Stimulated activated naive CD8-positive, alpha-beta T cell treated with anti-CD3 and anti-CD28 coated beads, Interleukin-15, Interleukin-2, amounts not matched to agents 100 ng/mL and 50 ng/mL, for 24 hours (primary cell): Measurements from ENCODE around the gene PDHX.

ENCODE experiments used
- H3K27ac Mint-ChIP-seq: one replicate; pipeline ENCODE4 v1.8.0; 2021; ENCODE audit warnings: mild to moderate bottlenecking, mixed read lengths
- H3K27me3 Mint-ChIP-seq: one replicate; pipeline ENCODE4 v1.8.0; 2021; ENCODE audit warnings: mixed read lengths
- H3K36me3 Mint-ChIP-seq: one replicate; pipeline ENCODE4 v1.8.0; 2021; ENCODE audit warnings: low read depth, mixed read lengths
- H3K4me1 Mint-ChIP-seq: one replicate; pipeline ENCODE4 v1.8.0; 2021; ENCODE audit warnings: low read depth, mixed read lengths
- H3K4me3 Mint-ChIP-seq: one replicate; pipeline ENCODE4 v1.8.0; 2021; ENCODE audit warnings: mild to moderate bottlenecking, mixed read lengths
- H3K9me3 Mint-ChIP-seq: one replicate; pipeline ENCODE4 v1.8.0; 2021; ENCODE audit warnings: mixed read lengths

PDHX gene

DNA sequence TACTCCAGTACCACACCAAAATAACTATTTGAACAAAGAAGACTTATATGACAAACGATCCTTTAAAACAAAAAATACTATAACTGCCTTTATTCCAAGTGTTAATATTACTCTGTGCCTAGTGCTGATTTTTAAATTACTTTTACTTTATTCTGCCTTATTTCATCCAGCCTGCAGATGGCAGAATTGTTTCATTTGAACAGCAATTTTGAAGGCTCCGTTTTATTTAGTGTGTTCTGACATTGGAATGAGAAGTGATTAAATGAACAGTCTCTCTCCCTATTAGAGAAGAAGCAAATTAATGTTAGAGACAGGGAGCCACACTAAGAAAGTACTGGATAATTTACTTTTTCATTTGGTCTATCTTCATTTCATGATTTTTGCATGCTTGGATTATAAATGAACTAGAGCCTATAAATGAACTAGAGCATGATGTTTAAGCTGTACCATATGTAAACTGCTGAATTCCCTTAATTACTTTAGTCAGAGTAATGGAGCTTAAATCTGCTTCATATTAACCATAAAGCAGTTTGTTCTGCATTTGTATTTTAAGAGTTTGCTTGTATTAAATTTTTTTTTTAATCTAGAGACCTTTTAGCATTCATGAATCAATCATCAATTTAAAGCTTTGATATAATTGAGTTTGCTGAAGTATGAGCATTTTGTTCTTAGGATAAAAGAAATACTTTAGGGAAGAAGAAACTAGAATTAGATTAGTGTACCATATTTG lies 9.8 kb downstream of the PDHX start:
- Mint-ChIP-seq H3K27ac (no peak overlapping the region), H3K27me3 (no peaks in the 10 kb centered on the region), H3K4me3 (no peak overlapping the region), H3K4me1 (peaks cover 12% of the 10 kb centered on the region), H3K9me3 (no peaks in the 10 kb centered on the region), H3K36me3 (no peaks in the 10 kb centered on the region)

DNA sequence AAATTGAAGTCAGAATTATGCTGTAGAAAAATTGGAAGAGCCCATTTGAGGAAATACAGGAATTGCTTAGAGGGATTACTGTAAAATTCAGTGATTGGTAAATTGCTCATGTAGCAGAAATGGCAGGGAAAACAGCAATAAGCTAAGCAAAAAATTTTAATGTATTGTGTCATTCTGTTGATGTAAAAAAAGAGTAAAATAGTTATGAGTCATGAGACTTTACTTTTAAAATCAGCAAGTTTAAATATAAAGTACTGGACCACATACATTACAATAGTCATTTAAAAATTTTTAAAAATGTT lies 10.4 kb downstream of the PDHX start:
- H3K9me3 Mint-ChIP-seq = no peaks in the 10 kb centered on the region
- peaks cover 12% of the 10 kb centered on the region for H3K4me1 Mint-ChIP-seq
- H3K4me3 Mint-ChIP-seq = no peak overlapping the region
- no peaks in the 10 kb centered on the region for H3K27me3 Mint-ChIP-seq
- no peaks in the 10 kb centered on the region for H3K36me3 Mint-ChIP-seq
- H3K27ac Mint-ChIP-seq = no peak overlapping the region

DNA sequence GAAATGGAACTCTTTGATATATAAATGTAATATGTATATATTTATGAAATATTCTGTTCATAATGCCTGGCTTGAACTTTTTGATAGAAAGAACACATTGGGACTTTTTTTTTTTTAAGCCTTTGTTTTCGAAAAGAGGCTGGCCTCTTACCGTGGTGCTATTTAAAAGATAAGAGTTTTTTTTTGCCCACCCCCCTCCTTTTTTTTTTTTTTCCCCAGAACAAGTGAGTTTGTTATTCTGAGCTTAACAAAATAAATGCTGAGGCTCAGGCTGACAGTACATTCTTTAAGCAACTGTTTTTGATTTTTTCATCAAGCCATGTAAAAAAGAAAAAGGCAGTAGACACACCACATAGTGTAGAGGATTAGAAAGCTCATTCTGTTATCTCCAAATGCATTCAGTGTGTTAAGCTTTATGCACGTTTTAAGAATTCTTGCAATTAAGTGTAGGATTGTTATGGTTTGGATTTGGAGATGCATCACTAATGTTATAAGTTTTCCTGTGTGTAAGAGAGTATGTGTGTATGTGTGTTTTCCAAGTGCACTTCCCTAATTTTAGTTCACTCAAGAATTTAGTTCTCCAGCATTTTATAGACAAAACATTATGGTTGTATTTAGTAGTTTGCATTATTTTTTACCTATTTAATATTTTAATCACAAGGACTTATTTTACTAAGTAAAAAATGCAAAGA lies 12.0 kb downstream of the PDHX start:
- Mint-ChIP-seq H3K27me3 (no peaks in the 10 kb centered on the region), H3K4me1 (peaks cover 12% of the 10 kb centered on the region), H3K9me3 (no peaks in the 10 kb centered on the region), H3K27ac (no peak overlapping the region), H3K4me3 (no peak overlapping the region), H3K36me3 (peaks cover 6% of the 10 kb centered on the region)

DNA sequence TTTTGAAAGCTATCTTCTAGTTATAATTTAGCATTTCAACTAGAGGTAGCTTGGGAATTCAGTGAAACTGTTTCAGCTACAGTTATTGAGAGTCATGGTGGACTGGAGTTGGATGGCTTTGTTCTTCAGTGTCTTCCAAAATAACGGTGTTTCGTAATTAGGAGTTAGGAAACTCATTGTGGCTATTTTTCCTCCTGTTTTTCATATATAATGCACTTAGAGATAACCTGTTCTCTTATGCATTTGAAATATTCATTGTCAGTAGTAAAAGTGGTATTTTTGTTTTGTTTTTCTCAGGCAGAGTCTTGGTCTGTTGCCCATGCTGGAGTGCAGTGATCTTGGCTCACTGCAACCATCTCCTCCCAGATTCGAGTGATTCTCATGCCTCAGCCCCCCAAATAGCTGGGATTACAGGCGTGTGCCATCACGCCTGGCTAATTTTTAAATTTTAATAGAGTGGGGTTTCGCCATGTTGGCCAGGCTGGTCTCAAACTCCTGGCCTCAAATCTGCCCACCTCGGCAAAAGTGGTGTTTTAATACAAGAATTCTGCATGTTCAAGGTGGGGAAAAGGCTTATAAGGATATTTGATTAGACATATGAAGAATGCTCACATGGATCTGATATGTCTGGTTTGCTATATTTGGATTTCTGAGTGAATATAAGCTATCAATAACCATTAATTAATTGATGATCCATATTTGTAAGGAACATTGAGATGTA lies 12.7 kb downstream of the PDHX start:
- Mint-ChIP-seq H3K4me1 (peaks cover 12% of the 10 kb centered on the region), H3K9me3 (no peaks in the 10 kb centered on the region), H3K36me3 (peaks cover 9% of the 10 kb centered on the region), H3K27ac (no peak overlapping the region), H3K27me3 (no peaks in the 10 kb centered on the region), H3K4me3 (no peak overlapping the region)

DNA sequence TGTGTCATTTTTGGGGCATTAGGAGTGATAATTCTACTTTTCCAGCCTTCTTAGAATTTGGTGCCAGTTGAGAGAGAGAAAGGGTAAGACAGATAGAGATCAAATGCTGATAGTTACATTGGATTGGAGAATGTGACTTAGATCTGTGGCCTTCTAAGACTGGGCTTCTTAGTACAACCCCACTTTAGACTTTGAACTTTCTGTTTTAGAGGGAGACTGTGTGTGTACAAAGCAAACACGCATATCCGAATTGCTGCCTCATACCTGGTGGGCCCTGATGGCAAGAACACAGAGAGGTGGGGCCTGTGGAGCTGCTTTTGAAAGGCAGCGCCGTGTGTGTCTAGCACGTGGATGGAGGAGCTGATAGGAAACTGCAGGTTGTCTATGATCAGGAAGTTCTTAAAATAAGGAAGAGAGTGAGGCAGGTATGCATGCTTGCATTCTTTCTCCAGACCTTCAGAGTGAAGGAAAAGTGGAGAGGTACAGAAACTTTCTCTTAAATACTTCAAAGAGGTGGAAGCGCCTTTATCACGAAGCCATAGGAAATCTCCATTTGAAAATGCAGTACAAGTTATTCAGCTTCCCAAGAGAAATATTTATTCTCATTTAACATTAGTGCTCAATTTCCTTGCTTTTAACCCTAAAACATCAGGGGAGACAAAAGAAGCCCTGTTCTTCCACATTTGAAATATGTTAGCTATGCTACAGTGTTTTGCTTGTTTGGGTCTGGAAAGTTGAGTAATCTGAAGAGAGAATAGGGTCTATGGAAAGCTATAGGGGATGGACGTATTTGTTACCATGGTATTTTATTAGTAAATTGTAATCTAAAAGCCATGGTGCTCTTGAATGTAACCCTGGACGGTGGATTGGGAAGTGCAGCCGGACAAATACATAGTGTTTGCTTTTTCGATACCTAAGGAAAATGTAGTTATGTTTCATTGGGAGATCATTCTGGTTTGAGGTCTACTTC lies 13.7 kb downstream of the PDHX start:
- peaks cover 12% of the 10 kb centered on the region for H3K4me1 Mint-ChIP-seq
- no peaks in the 10 kb centered on the region for H3K9me3 Mint-ChIP-seq
- H3K27me3 Mint-ChIP-seq = no peaks in the 10 kb centered on the region
- H3K4me3 Mint-ChIP-seq = no peak overlapping the region
- H3K27ac Mint-ChIP-seq = no peak overlapping the region
- H3K36me3 Mint-ChIP-seq = peaks cover 11% of the 10 kb centered on the region

DNA sequence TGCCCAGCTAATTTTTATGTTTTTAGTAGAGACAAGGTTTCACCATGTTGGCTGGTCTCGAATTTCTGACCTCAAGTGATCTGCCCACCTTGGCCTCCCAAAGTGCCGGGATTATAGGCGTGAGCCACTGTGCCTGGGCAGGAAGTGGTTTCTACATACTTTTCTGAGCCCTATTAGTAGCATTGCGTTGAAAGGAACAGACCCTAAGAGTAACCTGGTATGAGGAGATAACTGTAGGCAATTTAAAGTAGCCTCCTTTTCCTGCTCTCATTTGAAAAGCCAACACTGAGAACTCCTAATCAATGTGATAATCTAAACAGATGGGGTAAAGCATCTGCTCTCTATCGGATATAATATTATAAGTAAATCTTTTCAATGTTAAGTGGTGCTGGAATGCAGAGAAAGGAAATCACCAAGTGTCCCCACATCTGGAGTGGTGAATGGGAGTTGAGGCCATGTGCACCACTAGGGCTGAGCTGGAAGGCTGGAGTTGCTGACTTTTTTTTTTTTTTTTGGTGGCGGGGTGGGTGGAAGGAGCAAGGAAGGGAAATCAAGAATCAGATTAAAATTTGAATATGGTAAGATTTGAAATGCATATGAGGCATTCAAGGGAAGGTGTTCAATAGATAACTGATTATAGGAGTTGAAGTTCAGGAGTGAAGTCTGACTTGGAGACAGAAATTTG lies 20.7 kb downstream of the PDHX start:
- no peaks in the 10 kb centered on the region for H3K9me3 Mint-ChIP-seq
- peaks cover 24% of the 10 kb centered on the region for H3K36me3 Mint-ChIP-seq
- H3K27me3 Mint-ChIP-seq = no peaks in the 10 kb centered on the region
- peak overlapping the region; percentile 17 for H3K27ac Mint-ChIP-seq
- H3K4me1 Mint-ChIP-seq = peaks cover 23% of the 10 kb centered on the region
- H3K4me3 Mint-ChIP-seq = no peak overlapping the region

DNA sequence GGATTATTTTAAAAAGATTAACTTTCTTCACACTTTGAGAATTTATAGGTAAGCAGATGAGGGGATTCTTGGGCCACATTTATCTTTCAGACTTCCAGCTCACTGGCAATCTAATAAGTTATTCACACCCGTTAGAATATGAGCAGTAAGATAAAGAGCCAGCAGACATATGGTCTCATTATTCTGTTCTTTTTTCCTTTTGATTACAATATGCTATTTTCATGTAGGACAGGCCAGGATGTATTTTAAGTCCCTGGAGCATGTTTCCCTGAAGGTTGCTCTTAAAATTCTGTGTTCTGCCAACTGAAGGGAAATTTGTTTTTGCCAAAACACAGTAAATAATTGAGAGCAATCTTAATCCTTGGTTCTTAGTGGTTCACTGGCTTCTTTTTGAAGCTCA lies 22.2 kb downstream of the PDHX start:
- H3K9me3 Mint-ChIP-seq = no peaks in the 10 kb centered on the region
- H3K4me1 Mint-ChIP-seq = peaks cover 26% of the 10 kb centered on the region
- no peak overlapping the region for H3K4me3 Mint-ChIP-seq
- peaks cover 20% of the 10 kb centered on the region for H3K36me3 Mint-ChIP-seq
- H3K27me3 Mint-ChIP-seq = no peaks in the 10 kb centered on the region
- H3K27ac Mint-ChIP-seq = no peak overlapping the region

DNA sequence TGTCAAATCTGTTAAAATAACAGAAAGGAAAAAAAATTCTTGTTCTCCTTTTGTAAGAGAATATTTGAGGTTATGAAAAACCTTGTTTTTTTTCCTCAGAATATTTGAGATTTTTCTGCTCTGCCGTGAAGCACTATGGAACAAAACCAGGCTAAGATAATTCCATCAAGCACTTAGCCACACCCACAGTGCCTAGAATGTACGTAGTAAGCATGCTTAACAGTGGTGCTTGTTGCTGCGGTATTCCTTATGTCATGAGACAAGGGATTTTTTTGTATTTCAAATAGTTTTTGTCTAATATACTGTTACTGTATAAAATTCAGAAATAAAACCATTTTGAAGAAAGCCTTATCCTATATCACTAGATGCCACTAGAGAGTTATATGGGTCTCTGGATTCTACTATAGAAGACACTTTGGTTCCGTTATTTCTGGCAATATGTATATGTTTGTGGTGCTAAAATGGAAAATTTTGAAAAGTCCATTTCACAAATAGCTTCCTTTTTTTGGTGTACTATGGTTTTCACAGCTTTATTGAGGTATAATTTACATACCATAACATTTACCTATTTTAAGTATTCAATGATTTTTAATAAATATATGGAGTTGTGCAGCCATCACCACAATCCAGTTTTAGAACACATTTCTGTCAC lies 23.7 kb downstream of the PDHX start:
- H3K4me3 Mint-ChIP-seq = no peak overlapping the region

DNA sequence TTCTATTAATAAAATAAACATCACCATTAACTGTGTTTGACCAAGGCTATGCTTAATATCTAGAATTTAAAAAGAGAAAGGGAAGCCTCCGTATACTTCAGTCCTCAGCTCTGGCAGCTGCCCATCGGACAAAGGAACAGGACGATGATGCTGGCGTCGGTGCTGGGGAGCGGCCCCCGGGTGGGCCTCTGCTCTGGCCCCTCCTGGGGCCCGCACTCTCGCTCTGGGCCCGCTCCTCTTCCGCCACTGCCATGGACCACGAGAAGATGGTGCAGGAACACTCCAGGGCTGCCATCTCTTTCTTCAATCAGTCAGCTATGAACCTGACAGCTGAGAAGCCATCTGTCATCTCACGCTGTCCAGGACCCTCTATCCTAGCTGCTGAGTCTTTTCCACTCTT lies 25.3 kb downstream of the PDHX start:
- no peaks in the 10 kb centered on the region for H3K27me3 Mint-ChIP-seq
- no peaks in the 10 kb centered on the region for H3K9me3 Mint-ChIP-seq
- peaks cover 24% of the 10 kb centered on the region for H3K4me1 Mint-ChIP-seq
- peaks cover 19% of the 10 kb centered on the region for H3K36me3 Mint-ChIP-seq
- no peak overlapping the region for H3K27ac Mint-ChIP-seq
- H3K4me3 Mint-ChIP-seq = no peak overlapping the region

More for the DNA sequence above, 23.7 kb downstream of the PDHX start:
- peaks cover 22% of the 10 kb centered on the region for H3K36me3 Mint-ChIP-seq
- no peak overlapping the region for H3K27ac Mint-ChIP-seq
- no peaks in the 10 kb centered on the region for H3K27me3 Mint-ChIP-seq
- no peaks in the 10 kb centered on the region for H3K9me3 Mint-ChIP-seq
- H3K4me1 Mint-ChIP-seq = peaks cover 27% of the 10 kb centered on the region

DNA sequence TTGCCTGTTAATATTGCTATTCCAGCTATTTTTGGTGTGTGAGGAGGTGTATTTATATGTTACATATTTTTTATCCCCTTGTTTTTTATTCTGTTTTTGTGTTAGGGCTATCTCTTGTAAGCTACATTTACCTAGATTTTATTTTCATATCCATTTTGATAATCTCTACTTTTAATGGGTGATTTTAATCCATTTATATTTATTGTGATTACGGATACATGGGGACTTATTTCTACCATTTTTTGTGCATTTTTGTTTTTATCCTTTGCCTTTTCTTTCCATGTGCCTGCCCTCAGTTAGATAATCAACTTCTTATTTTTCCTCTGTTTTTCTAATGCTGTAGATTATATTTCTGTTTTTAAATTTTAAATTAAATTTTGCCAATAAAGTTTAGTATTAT lies 28.3 kb downstream of the PDHX start:
- peaks cover 23% of the 10 kb centered on the region for H3K4me1 Mint-ChIP-seq
- no peaks in the 10 kb centered on the region for H3K9me3 Mint-ChIP-seq
- no peak overlapping the region for H3K27ac Mint-ChIP-seq
- peaks cover 24% of the 10 kb centered on the region for H3K36me3 Mint-ChIP-seq
- no peak overlapping the region for H3K4me3 Mint-ChIP-seq
- no peaks in the 10 kb centered on the region for H3K27me3 Mint-ChIP-seq

DNA sequence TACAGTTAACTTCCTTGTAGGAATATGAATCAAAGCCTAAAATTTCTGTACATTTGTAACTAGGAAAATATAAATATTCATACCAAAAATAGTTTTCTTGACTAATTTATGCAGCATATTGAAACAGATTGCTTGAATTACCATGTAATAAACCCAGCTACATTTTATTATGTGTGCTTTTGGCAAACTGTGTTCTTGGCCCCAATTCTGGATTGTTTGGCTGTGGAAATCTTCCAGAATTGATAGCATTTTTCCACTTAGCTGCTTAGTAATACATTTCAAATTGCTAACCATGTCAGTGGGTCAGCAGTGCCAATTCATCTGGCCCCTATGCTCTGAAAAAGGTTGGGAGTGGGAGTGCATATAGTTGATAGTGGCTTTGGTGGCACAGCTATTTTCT lies 32.3 kb downstream of the PDHX start:
- no peaks in the 10 kb centered on the region for H3K27me3 Mint-ChIP-seq
- H3K4me1 Mint-ChIP-seq = peaks cover 20% of the 10 kb centered on the region
- peaks cover 22% of the 10 kb centered on the region for H3K36me3 Mint-ChIP-seq
- H3K27ac Mint-ChIP-seq = no peak overlapping the region
- H3K9me3 Mint-ChIP-seq = no peaks in the 10 kb centered on the region
- H3K4me3 Mint-ChIP-seq = no peak overlapping the region

DNA sequence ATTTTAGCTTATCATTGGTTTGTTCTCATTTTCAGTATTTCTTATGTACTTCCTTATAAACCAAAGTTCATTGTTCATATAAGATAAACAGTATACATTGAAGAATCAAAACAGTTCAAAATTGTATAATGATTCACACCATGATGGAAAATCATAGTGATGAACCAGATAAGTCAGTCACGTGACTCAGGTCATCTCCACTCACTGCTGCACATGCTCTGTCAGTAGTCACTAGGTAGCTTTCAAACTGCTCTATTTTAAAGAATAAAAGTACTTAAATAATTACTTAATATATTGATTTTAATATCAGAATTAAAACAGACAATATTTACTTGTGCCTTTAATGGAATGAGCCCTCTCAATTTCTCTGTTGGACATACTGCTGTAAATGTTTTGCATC lies 37.5 kb downstream of the PDHX start:
- peaks cover 16% of the 10 kb centered on the region for H3K36me3 Mint-ChIP-seq
- H3K9me3 Mint-ChIP-seq = no peaks in the 10 kb centered on the region
- no peak overlapping the region for H3K27ac Mint-ChIP-seq
- H3K4me1 Mint-ChIP-seq = peaks cover 4% of the 10 kb centered on the region
- H3K27me3 Mint-ChIP-seq = no peaks in the 10 kb centered on the region
- no peak overlapping the region for H3K4me3 Mint-ChIP-seq

DNA sequence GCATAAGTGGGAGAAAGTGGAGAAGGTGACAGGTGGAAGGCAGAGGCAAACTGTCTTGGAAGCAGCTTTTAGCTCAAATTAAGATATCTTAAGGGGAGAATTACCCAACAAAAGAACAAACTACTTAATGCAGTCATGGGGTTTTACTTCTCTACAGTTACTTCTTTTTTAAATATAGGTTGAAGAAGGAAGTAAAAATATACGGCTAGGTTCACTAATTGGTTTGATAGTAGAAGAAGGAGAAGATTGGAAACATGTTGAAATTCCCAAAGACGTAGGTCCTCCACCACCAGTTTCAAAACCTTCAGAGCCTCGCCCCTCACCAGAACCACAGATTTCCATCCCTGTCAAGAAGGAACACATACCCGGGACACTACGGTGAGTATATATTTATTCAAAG lies 40.8 kb downstream of the PDHX start:
- Mint-ChIP-seq H3K4me1 (peaks cover 4% of the 10 kb centered on the region), H3K9me3 (no peaks in the 10 kb centered on the region), H3K36me3 (peaks cover 38% of the 10 kb centered on the region), H3K27me3 (no peaks in the 10 kb centered on the region), H3K4me3 (no peak overlapping the region), H3K27ac (no peak overlapping the region)

DNA sequence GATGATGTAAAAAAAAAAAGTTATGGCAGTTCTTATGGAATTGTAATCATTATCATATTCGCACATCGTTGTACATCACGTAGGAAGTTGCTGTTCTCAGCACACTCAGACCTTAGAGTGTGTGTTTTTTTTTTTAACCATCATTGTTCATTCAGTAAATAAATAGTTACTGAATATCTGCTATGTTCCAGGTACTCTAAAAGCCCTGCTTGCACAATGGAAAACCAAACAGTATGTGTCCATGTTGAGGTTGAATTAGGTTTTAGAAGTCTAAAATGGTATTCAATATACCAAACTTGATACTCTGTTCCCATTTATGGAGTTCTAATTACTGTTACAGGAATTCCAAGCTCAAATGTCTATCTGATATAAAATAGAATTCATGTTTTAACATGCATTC lies 41.2 kb downstream of the PDHX start:
- H3K36me3 Mint-ChIP-seq = peaks cover 39% of the 10 kb centered on the region
- no peak overlapping the region for H3K27ac Mint-ChIP-seq
- H3K9me3 Mint-ChIP-seq = no peaks in the 10 kb centered on the region
- H3K4me1 Mint-ChIP-seq = peaks cover 4% of the 10 kb centered on the region
- H3K4me3 Mint-ChIP-seq = no peak overlapping the region
- H3K27me3 Mint-ChIP-seq = no peaks in the 10 kb centered on the region
